Breast epithelium (tissue), 4 donors: ENCODE results near the gene POLA2. TPM values are rescaled to one million over a fixed set of nuclear protein-coding genes. Genes with fewer than 3 reads are reported as not detected.
A peak's percentile ranks its signal among the peaks of the same experiment; 100 is the strongest.

Source experiments
- DNase-seq, 2 donors: peaks; one replicate each; pipeline ENCODE4 v3.0.0-alpha.2; 2019; ENCODE audit warnings: low spot score in 2 of 2
- H3K27ac ChIP-seq, 2 donors: fragments of 200-600 bp; sonication (generic) in 1 of 2; one replicate each; pipeline ENCODE4 v1.5.1; 2016 to 2019; ENCODE audit warnings: mild to moderate bottlenecking in 1 of 2
- H3K27me3 ChIP-seq, 2 donors: fragments of 200-600 bp; sonication (generic) in 1 of 2; one replicate each; pipeline versions ENCODE4 v1.5.1 to v1.6.0; 2017 to 2019; ENCODE audit warnings: control low read depth in 1 of 2, mild to moderate bottlenecking in 1 of 2
- H3K36me3 ChIP-seq: fragments of 200-600 bp; one replicate; pipeline ENCODE4 v1.5.1; 2019
- H3K4me1 ChIP-seq, 2 donors: fragments of 200-600 bp; sonication (generic); one replicate each; pipeline ENCODE4 v1.5.1; 2016 to 2019; ENCODE audit warnings: control low read depth in 1 of 2
- H3K4me3 ChIP-seq, 3 donors: fragments of 200-600 bp; sonication (generic); 1 replicate in 2 of 3; 2 replicates in 1 of 3; pipeline ENCODE4 v1.5.1; 2016 to 2019; ENCODE audit warnings: mild to moderate bottlenecking in 3 of 3, moderate library complexity in 2 of 3
- H3K9me3 ChIP-seq, 2 donors: fragments of 200-600 bp; sonication (generic) in 1 of 2; one replicate each; pipeline ENCODE4 v1.5.1; 2016 to 2019; ENCODE audit warnings: control low read depth in 1 of 2
- CTCF ChIP-seq, 3 donors: fragments of 450-650 bp; IDR thresholded peaks; one replicate each; pipeline ENCODE4 v1.5.1; 2016 to 2017; ENCODE audit warnings: antibody characterized with exemption in 3 of 3, mild to moderate bottlenecking in 3 of 3, moderate library complexity in 3 of 3
- POLR2A ChIP-seq: fragments of 450-650 bp; IDR thresholded peaks from one replicate; pipeline ENCODE4 v1.6.1; 2016; ENCODE audit warnings: antibody characterized with exemption, mild to moderate bottlenecking, moderate library complexity
- POLR2AphosphoS5 ChIP-seq, 3 donors: sonication (generic); formaldehyde crosslinking; IDR thresholded peaks; one replicate each; pipeline ENCODE4 v1.6.1; 2017; ENCODE audit warnings: antibody characterized with exemption in 3 of 3
- intact Hi-C: fragments of 100-400 bp; cut with DNase I; formaldehyde crosslinking; loops from one replicate; pipeline ENCODE4 v1.15.1; 2023; ENCODE audit warnings: low total_unique reads
- total RNA-seq, 3 donors: library from RNA; depleted of rRNA; stranded (reverse); fragments of >200 nt; gene quantifications; one replicate each; pipeline ENCODE4 v1.1.0, GENCODE V29; 2016

Gene POLA2, protein sequence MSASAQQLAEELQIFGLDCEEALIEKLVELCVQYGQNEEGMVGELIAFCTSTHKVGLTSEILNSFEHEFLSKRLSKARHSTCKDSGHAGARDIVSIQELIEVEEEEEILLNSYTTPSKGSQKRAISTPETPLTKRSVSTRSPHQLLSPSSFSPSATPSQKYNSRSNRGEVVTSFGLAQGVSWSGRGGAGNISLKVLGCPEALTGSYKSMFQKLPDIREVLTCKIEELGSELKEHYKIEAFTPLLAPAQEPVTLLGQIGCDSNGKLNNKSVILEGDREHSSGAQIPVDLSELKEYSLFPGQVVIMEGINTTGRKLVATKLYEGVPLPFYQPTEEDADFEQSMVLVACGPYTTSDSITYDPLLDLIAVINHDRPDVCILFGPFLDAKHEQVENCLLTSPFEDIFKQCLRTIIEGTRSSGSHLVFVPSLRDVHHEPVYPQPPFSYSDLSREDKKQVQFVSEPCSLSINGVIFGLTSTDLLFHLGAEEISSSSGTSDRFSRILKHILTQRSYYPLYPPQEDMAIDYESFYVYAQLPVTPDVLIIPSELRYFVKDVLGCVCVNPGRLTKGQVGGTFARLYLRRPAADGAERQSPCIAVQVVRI
- 10 to 100 TPM in 2 of 3 donors, 1 to 10 TPM in 1; 6.4 to 17.9 (median 13.8) TPM for total RNA-seq

- Histone ChIP-seq H3K36me3 (no peaks in the 10 kb centered on the region), H3K4me3 (peak within 1 kb of the TSS; percentile 59 to 76 (median 72)), H3K9me3 (no peaks in the 10 kb centered on the region), H3K4me1 (peaks cover 0 to 5% of the 10 kb centered on the region in 2 donors), H3K27ac (peak within 1 kb of the TSS; percentile 90 to 94), H3K27me3 (no peaks in the 10 kb centered on the region)
- intact Hi-C loops: no loop called here
- TF ChIP-seq CTCF (IDR thresholded peaks at IDR 0.05) (peak in 1 of 3 donors; percentile 8), POLR2AphosphoS5 (IDR thresholded peaks at IDR 0.05) (peak; percentile 83 to 92 (median 91)), POLR2A (peak; percentile 84)
- DNase-seq: peak; percentile 91 to 94
These were observed at the start of gene POLA2 for GRCh38 chr11:65261591-65262380. Gene POLA2, plus strand, starts transcription at chr11:65261962. Its CDS starts 331 bp downstream, at chr11:65262293.

GRCh38 chr11:65212226-65212801 lies 49.4 kb upstream of the POLA2 start:
- intact Hi-C loops: no loop called here
- H3K27me3 ChIP-seq: no peaks in the 10 kb centered on the region

DNA sequence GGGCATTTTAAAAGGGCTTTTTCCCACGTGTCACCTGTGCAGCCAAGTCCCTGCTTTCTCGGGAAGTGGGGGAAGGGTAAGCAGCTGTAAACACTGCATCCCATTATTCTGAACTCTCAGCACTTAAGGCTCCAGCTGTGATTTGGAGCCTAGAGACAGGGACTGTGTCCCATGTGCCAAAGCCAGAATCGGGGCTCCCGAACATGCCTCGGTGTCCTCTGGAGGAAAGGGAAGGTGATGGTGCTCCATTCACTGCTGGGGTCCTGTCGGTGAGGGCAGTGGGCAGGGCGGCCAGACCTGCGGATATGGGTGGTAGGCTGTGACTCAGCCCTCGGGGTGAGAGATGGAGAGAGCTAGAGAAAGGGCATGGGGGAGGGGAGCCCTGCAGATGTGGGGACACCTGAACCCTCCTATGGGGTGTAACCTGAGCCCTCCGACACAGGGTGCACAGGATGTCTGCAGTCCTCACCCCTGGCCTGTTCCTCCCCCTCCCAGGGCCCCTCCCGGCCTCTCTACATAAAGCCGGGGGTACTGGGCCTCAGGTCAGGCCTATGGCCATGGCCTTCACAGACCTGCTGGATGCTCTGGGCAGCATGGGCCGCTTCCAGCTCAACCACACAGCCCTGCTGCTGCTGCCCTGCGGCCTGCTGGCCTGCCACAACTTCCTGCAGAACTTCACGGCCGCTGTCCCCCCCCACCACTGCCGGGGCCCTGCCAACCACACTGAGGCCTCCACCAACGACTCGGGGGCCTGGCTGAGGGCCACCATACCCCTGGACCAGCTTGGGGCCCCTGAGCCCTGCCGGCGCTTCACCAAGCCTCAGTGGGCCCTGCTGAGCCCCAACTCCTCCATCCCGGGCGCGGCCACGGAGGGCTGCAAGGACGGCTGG lies 48.2 kb upstream of the POLA2 start:
- TF ChIP-seq POLR2A: no peak
- TF ChIP-seq POLR2AphosphoS5 (IDR thresholded peaks at IDR 0.05): no peak
- no peak for TF ChIP-seq CTCF (IDR thresholded peaks at IDR 0.05)
- Histone ChIP-seq H3K27me3 (no peaks in the 10 kb centered on the region), H3K9me3 (no peaks in the 10 kb centered on the region), H3K4me3 (no peak overlapping the region), H3K36me3 (peaks cover 4% of the 10 kb centered on the region), H3K4me1 (no peaks in the 10 kb centered on the region), H3K27ac (no peak overlapping the region)
- peak in 1 of 2 donors; percentile 37 for DNase-seq
- intact Hi-C loops: no loop called here

More at GRCh38 chr11:65212226-65212801, 49.4 kb upstream of the POLA2 start:
- TF ChIP-seq POLR2AphosphoS5 (IDR thresholded peaks at IDR 0.05): no peak
- no peak for TF ChIP-seq CTCF (IDR thresholded peaks at IDR 0.05)
- Histone ChIP-seq H3K4me1 (no peaks in the 10 kb centered on the region), H3K9me3 (no peaks in the 10 kb centered on the region), H3K36me3 (peaks cover 4% of the 10 kb centered on the region), H3K4me3 (no peak overlapping the region), H3K27ac (no peak overlapping the region)
- DNase-seq: no peak

DNA sequence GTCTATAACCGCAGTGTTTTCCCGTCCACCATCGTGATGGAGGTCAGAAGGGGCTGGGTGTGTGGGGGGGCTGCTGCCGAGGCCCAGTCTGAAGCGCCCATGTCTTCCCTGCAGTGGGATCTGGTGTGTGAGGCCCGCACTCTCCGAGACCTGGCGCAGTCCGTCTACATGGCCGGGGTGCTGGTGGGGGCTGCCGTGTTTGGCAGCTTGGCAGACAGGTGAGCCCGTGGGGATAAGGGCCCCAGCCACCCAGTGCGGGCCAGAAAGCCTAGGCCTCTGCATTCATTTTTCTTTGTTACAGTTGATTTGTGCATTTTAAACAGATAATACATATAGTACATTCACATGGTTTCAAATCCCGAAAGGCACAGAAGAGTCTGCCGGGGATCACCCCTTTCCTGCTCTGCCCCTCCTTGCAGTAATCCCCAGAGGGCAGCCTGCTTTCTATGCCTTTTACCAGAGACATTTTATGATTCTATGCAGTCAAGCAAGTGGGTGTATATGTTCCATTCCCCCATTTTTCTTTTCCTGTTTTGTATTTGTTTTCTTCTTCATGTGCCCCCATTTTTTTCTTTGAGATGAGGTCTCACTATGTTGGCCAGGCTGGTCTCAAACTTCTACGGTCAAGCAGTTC lies 47.4 kb upstream of the POLA2 start:
- H3K4me1 ChIP-seq: no peaks in the 10 kb centered on the region
- H3K27me3 ChIP-seq: no peaks in the 10 kb centered on the region
- TF ChIP-seq POLR2AphosphoS5 (IDR thresholded peaks at IDR 0.05): no peak
- no peak for TF ChIP-seq CTCF (IDR thresholded peaks at IDR 0.05)
- TF ChIP-seq POLR2A: no peak
- H3K9me3 ChIP-seq: no peaks in the 10 kb centered on the region
- peaks cover 3% of the 10 kb centered on the region for H3K36me3 ChIP-seq
- H3K4me3 ChIP-seq: no peak overlapping the region
- DNase-seq: no peak
- intact Hi-C loops: no loop called here
- H3K27ac ChIP-seq: no peak overlapping the region
